Astrocyte (in vitro differentiated cells and primary cell): ENCODE results near the gene PSMD14.

Source experiments
- CTCF ChIP-seq: IDR thresholded peaks from 2 replicates; pipeline ENCODE4 v1.5.1; 2011; ENCODE audit warnings: low read depth, mild to moderate bottlenecking, inconsistent platforms, low read length, moderate library complexity; ENCODE audit not compliant: insufficient read depth
- EZH2 ChIP-seq: IDR thresholded peaks from 2 replicates; pipeline ENCODE4 v1.6.1; 2012; ENCODE audit warnings: mild to moderate bottlenecking, low read length, inconsistent platforms; ENCODE audit not compliant: insufficient read depth

- TF ChIP-seq CTCF (no peak), EZH2 (no peak)
Measured at GRCh38 chr2:161381546-161381945, 73.3 kb downstream of the PSMD14 start.
